Measurements from ENCODE around the gene WHRN. TPM values are rescaled to one million over a fixed set of nuclear protein-coding genes. Genes with fewer than 3 reads are reported as not detected.

Gene WHRN
- total RNA-seq, 1 experiment from 2014 or later: 1.4 TPM

GRCh38 chr9:114413861-114414301, 91.4 kb downstream of the WHRN start:
- CTCF ChIA-PET: interaction anchor here (1.7 kb wide), 1 partner anchor 12 kb away, joined by 4 read pairs; no protein-coding TSS in a partner anchor
- H3K27me3 ChIP-seq (replicated peaks; ENCODE audit: control insufficient read depth, insufficient read depth, low read length): no peaks in the 10 kb centered on the region
- no peak for DNase-seq
- no peaks in the 10 kb centered on the region for H3K4me1 ChIP-seq
- no TSS peak for BruUV-seq (replicated peaks)
- no peaks in the 10 kb centered on the region for H3K9me3 ChIP-seq
- H3K36me3 ChIP-seq (ENCODE audit: control insufficient read depth, insufficient read depth, low read length): no peaks in the 10 kb centered on the region
- POLR2A ChIA-PET: no interaction called here
- H3K27me3 Mint-ChIP-seq (ENCODE audit: insufficient read depth, unreplicated experiment): no peaks in the 10 kb centered on the region
- no peaks in the 10 kb centered on the region for H3K4me1 Mint-ChIP-seq (ENCODE audit: low read depth, unreplicated experiment)
- H3K4me3 ChIP-seq (ENCODE audit: low read depth, low read length): no peak overlapping the region
- H3K27ac Mint-ChIP-seq (ENCODE audit: unreplicated experiment): no peak overlapping the region
- H3K9me3 Mint-ChIP-seq (ENCODE audit: unreplicated experiment): no peaks in the 10 kb centered on the region
- no peak for TF ChIP-seq CTCF (IDR thresholded peaks at IDR 0.05; ENCODE audit: insufficient read depth in 1 of 2, low read depth in 1 of 2, low read length in 1 of 2, severe bottlenecking in 1 of 2, unreplicated experiment in 1 of 2)
- no peaks in the 10 kb centered on the region for H3K36me3 Mint-ChIP-seq (ENCODE audit: insufficient read depth, unreplicated experiment)
- no peak overlapping the region for H3K4me3 Mint-ChIP-seq (ENCODE audit: unreplicated experiment)
- intact Hi-C loops (cut with micrococcal nuclease; ENCODE audit: unreplicated experiment): no loop called here

DNA sequence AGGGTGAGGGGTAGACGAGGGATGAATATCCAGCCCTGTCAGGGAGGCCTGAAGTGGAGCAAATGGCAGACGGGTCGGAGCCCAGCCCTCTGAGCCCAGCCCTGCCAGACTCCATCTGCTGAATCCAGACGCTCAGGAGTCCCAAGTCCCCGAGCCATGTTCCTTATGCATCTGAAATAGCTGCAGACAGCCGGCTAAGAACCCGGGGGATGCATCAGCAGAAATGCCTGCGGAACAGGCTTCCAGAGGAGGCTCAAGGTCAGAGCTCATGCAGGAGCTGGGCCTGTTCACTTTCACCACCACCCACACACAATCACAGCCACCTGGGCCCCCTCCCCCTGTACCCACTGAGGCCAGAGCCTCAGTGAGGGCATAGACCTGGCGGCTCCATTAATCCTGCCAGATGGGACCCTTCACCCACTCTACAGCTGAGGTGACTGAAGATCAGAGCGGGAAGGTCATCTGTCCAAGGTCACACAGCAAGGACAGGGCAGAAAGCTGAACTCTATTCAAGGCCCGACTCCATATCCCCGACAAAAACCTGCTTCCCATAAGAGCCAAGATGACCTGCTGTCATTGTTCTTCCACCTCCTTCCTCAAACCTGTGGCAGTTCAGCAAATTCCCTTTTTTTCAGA, 93.1 kb downstream of the WHRN start:
- Mint-ChIP-seq H3K4me1 (ENCODE audit: low read depth, unreplicated experiment) (no peaks in the 10 kb centered on the region), H3K9me3 (ENCODE audit: unreplicated experiment) (no peaks in the 10 kb centered on the region), H3K4me3 (ENCODE audit: unreplicated experiment) (no peak overlapping the region), H3K27ac (ENCODE audit: unreplicated experiment) (no peak overlapping the region), H3K36me3 (ENCODE audit: insufficient read depth, unreplicated experiment) (no peaks in the 10 kb centered on the region), H3K27me3 (ENCODE audit: insufficient read depth, unreplicated experiment) (no peaks in the 10 kb centered on the region)
- Histone ChIP-seq H3K9me3 (no peaks in the 10 kb centered on the region), H3K4me1 (no peaks in the 10 kb centered on the region), H3K36me3 (ENCODE audit: control insufficient read depth, insufficient read depth, low read length) (no peaks in the 10 kb centered on the region), H3K4me3 (ENCODE audit: low read depth, low read length) (no peak overlapping the region), H3K27me3 (replicated peaks; ENCODE audit: control insufficient read depth, insufficient read depth, low read length) (no peaks in the 10 kb centered on the region)
- ChIA-PET CTCF (interaction anchor here (0.8 kb wide), 1 partner anchor 19 kb away, joined by 4 read pairs; no protein-coding TSS in a partner anchor), POLR2A (no interaction called here)
- no peak for DNase-seq
- TF ChIP-seq CTCF (IDR thresholded peaks at IDR 0.05; ENCODE audit: insufficient read depth in 1 of 2, low read depth in 1 of 2, low read length in 1 of 2, severe bottlenecking in 1 of 2, unreplicated experiment in 1 of 2): no peak
- no TSS peak for BruUV-seq (replicated peaks)
- intact Hi-C loops (cut with micrococcal nuclease; ENCODE audit: unreplicated experiment): no loop called here

DNA sequence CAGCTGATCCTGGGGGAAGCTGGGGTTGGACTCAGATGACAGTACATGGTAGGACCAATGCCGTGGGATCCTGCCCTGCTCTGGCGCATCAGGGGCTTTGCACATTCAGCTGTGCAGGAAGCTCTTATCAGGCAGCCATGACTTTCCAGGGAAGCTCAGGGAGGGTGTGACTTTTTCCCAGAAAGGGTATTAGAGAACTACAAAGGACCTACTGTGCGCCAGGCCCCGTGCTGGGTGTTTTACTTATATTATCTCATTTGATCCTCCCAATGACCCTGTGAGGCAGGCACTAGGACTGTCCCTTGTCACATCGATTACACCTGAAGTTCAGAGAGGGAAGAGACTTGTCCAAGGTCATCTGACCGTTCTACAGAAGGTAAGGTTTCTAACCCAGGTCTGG, 93.8 kb downstream of the WHRN start:
- intact Hi-C loops (cut with micrococcal nuclease; ENCODE audit: unreplicated experiment): no loop called here
- Mint-ChIP-seq H3K27me3 (ENCODE audit: insufficient read depth, unreplicated experiment) (no peaks in the 10 kb centered on the region), H3K27ac (ENCODE audit: unreplicated experiment) (no peak overlapping the region), H3K4me1 (ENCODE audit: low read depth, unreplicated experiment) (no peaks in the 10 kb centered on the region), H3K9me3 (ENCODE audit: unreplicated experiment) (no peaks in the 10 kb centered on the region), H3K36me3 (ENCODE audit: insufficient read depth, unreplicated experiment) (no peaks in the 10 kb centered on the region), H3K4me3 (ENCODE audit: unreplicated experiment) (no peak overlapping the region)
- no TSS peak for BruUV-seq (replicated peaks)
- Histone ChIP-seq H3K36me3 (ENCODE audit: control insufficient read depth, insufficient read depth, low read length) (no peaks in the 10 kb centered on the region), H3K4me1 (no peaks in the 10 kb centered on the region), H3K27me3 (replicated peaks; ENCODE audit: control insufficient read depth, insufficient read depth, low read length) (no peaks in the 10 kb centered on the region), H3K9me3 (no peaks in the 10 kb centered on the region), H3K4me3 (ENCODE audit: low read depth, low read length) (no peak overlapping the region)
- no peak for TF ChIP-seq CTCF (IDR thresholded peaks at IDR 0.05; ENCODE audit: insufficient read depth in 1 of 2, low read depth in 1 of 2, low read length in 1 of 2, severe bottlenecking in 1 of 2, unreplicated experiment in 1 of 2)
- no peak for DNase-seq
- CTCF ChIA-PET: no interaction called here
- POLR2A ChIA-PET: no interaction called here
